Lung (tissue), 12 donors: ENCODE measurements around the gene PLEKHA1. TPM values are rescaled to one million over a fixed set of nuclear protein-coding genes. Genes with fewer than 3 reads are reported as not detected.

Experiments used
- ATAC-seq: fragments of 200-7000 bp; cut with Tn5 transposase; one replicate; pipeline ENCODE4 v1.9.1; 2020; ENCODE audit warnings: moderate number of reproducible peaks; ENCODE audit not compliant: insufficient read depth, low FRiP score
- DNase-seq, 3 donors: peaks; one replicate each; pipeline ENCODE4 v3.0.0-alpha.2; 2013 to 2017
- H3K27ac ChIP-seq, 2 donors: one replicate each; pipeline ENCODE4 v1.5.1; 2013; ENCODE audit warnings: mild to moderate bottlenecking in 2 of 2, moderate library complexity in 2 of 2, control low read depth in 1 of 2, inconsistent platforms in 1 of 2, low read depth in 1 of 2, low read length in 1 of 2
- H3K27me3 ChIP-seq, 3 donors: one replicate each; pipeline ENCODE4 v1.5.1; 2013; ENCODE audit warnings: low read length in 2 of 3; ENCODE audit not compliant: control insufficient read depth in 3 of 3, insufficient read depth in 3 of 3
- H3K36me3 ChIP-seq, 4 donors: one replicate each; pipeline ENCODE4 v1.5.1; 2013; ENCODE audit warnings: low read length in 4 of 4, mild to moderate bottlenecking in 1 of 4, moderate library complexity in 1 of 4; ENCODE audit not compliant: control insufficient read depth in 4 of 4, insufficient read depth in 4 of 4
- H3K4me1 ChIP-seq, 5 donors: one replicate each; pipeline ENCODE4 v1.5.1; 2013; ENCODE audit warnings: low read length in 5 of 5, mild to moderate bottlenecking in 2 of 5, moderate library complexity in 1 of 5; ENCODE audit not compliant: control insufficient read depth in 5 of 5, insufficient read depth in 5 of 5
- H3K4me3 ChIP-seq: one replicate; pipeline ENCODE4 v1.5.1; 2013; ENCODE audit warnings: mild to moderate bottlenecking, control low read depth, moderate library complexity
- H3K9ac ChIP-seq, 2 donors: one replicate each; pipeline ENCODE4 v1.5.1; 2013; ENCODE audit warnings: low read length in 2 of 2, control low read depth in 1 of 2; ENCODE audit not compliant: insufficient read depth in 1 of 2
- H3K9me3 ChIP-seq, 4 donors: one replicate each; pipeline ENCODE4 v1.5.1; 2013; ENCODE audit warnings: low read length in 3 of 4, mild to moderate bottlenecking in 1 of 4, moderate library complexity in 1 of 4; ENCODE audit not compliant: control insufficient read depth in 4 of 4, insufficient read depth in 3 of 4
- WGBS, 2 donors: extraction: QIAGEN DNeasy Blood & Tissue Kit; methylation state at CpG; one replicate each; pipeline ENCODE4 v1.1.7; 2013; 5-methylcytosine and 5-hydroxymethylcytosine counted together
- polyA plus RNA-seq, 2 donors: library from polyadenylated mRNA; stranded (reverse); fragments of 200-250 nt; gene quantifications; one replicate each; pipeline ENCODE4 v1.2.1, GENCODE V29; 2013
- total RNA-seq, 2 donors: library from RNA; depleted of rRNA in 1 of 2; stranded (reverse); fragments of >200 nt in 1 of 2; gene quantifications; one replicate each; pipeline ENCODE4 v1.2.1, GENCODE V29; 2014 to 2021
- TF ChIP-seq, protein P1 (sequence below): IDR thresholded peaks from 2 replicates; pipeline ENCODE4 v1.5.1; 2012; ENCODE audit warnings: mild to moderate bottlenecking; ENCODE audit errors: control extremely low read depth, extremely low read depth
- donor health status: control.
- donor health status: control.
- donor health status: Bipolar disorder and iron deficiency.
- donor health status: healthy.
- donor health status: DM: yes; HTN: yes; CAD: no.

PLEKHA1 gene
- total and polyA plus RNA-seq, 4 donors = 18.9 to 73.2 (median 28.2) TPM

DNA sequence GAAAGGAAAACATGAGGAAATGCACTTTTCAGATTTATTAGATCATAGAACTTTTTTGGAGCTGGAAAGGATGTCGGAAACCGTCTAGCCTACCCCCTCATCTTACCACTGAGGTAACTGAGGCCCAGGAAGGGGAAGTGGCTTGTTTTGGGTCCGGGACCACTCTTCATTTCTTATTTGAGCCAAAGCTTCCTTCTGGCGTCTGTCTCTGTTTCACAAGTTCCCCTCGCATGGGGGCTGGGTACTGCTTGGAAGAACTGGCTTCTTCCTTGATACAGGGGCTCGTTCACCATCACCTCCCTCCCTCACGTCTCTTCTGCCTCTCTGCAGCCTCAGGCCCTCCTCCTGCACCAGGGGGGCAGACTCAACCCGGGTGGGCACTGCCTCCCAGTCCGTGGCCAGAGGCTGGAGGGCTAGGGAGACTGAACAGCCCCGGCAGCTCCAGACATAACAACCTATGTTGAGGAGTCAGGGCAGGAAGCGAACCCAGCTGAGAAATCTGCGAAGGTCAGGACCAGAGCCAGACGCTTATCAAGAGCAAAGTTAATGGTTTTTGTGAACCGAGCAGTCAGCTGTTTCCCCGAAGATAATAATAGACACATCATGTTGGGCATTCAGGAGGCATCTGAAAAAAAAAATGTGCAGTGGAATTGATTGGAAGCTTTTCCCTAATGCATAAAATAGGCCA, 99.8 kb downstream of the PLEKHA1 start:
- H3K9me3 ChIP-seq = no peaks in the 10 kb centered on the region
- 17 to 31% methylated on average over 15 of the region's 15 CpGs for WGBS, 2 donors
- TF ChIP-seq, protein P1, sequence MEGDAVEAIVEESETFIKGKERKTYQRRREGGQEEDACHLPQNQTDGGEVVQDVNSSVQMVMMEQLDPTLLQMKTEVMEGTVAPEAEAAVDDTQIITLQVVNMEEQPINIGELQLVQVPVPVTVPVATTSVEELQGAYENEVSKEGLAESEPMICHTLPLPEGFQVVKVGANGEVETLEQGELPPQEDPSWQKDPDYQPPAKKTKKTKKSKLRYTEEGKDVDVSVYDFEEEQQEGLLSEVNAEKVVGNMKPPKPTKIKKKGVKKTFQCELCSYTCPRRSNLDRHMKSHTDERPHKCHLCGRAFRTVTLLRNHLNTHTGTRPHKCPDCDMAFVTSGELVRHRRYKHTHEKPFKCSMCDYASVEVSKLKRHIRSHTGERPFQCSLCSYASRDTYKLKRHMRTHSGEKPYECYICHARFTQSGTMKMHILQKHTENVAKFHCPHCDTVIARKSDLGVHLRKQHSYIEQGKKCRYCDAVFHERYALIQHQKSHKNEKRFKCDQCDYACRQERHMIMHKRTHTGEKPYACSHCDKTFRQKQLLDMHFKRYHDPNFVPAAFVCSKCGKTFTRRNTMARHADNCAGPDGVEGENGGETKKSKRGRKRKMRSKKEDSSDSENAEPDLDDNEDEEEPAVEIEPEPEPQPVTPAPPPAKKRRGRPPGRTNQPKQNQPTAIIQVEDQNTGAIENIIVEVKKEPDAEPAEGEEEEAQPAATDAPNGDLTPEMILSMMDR = no peak
- H3K27me3 ChIP-seq = peaks cover 0 to 4% (median 4%) of the 10 kb centered on the region in 3 donors
- H3K36me3 ChIP-seq = no peaks in the 10 kb centered on the region
- H3K27ac ChIP-seq = peak overlapping the region in 1 of 2 donors; percentile 64
- ATAC-seq (no peak), DNase-seq (peak in 1 of 3 donors; percentile 36)
- no peak overlapping the region for H3K4me3 ChIP-seq
- peaks cover 0 to 35% (median 16%) of the 10 kb centered on the region in 5 donors for H3K4me1 ChIP-seq
- H3K9ac ChIP-seq = no peak overlapping the region

DNA sequence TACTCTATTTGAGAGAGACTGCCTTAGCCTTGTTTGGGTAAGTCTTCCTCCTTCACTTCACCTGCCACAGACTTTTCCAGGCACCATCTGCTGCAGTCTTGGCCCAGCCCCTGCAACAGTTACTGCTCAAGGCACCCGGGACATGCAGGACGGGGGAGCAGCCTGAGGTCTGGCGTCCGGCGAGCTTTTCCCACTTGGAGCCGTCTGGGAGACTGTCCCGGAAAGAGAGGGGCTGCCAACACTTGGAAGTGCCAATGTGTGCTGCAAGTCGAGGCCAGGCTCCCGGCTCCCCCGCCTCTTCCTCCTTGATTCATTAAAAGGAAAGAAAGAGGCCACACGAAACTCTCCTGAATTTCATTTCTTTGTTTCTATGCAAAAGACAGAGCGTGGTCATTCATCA, 100.6 kb downstream of the PLEKHA1 start:
- 49 to 52% methylated on average over 12 of the region's 12 CpGs for WGBS, 2 donors
- DNase-seq (peak; percentile 66 to 84 (median 73)), ATAC-seq (peak; percentile 39)
- TF ChIP-seq, protein P1 = no peak
- peaks cover 0 to 4% (median 4%) of the 10 kb centered on the region in 3 donors for H3K27me3 ChIP-seq
- no peaks in the 10 kb centered on the region for H3K9me3 ChIP-seq
- H3K9ac ChIP-seq = no peak overlapping the region
- no peaks in the 10 kb centered on the region for H3K36me3 ChIP-seq
- no peak overlapping the region for H3K27ac ChIP-seq
- H3K4me1 ChIP-seq = peaks cover 0 to 35% (median 13%) of the 10 kb centered on the region in 5 donors
- H3K4me3 ChIP-seq = no peak overlapping the region

DNA sequence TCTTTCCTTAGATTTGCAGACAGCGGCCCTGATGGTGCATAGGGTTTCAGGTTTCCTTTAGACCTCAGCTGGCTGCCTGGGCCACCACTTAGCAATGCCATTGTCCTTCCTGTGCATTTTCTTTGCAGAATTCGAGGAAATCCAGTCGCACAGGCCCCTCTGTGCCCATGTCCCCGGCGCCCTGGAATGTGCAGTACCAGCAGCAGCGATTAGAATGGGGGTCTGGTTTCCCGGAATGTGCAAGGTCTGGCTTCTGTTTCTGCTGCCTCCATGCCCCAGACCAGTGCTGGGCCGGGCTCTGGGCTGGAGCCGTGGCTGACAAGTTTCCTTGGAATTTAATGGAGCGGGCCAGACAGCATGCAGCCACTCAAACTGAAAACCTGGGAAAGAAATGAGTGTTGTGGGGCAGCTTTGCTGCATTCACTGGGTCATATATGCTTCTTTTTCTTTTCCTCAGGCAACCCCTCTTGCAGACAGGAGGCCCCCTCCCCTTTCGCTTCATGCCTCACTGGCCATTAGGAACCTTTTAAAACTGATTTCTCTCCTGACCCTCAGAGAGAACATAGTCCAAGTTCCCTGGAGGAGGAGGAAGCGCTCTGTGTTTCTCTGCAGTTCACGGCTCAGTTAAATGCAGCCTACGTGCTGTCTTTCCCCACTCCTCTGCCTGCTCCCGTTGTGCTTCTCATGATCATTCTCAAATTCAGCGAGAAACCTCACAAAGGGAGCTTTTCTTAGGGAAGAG, 101.3 kb downstream of the PLEKHA1 start:
- H3K27me3 ChIP-seq = peaks cover 0 to 4% (median 4%) of the 10 kb centered on the region in 3 donors
- H3K36me3 ChIP-seq = no peaks in the 10 kb centered on the region
- ATAC-seq (no peak), DNase-seq (no peak)
- H3K4me1 ChIP-seq = peaks cover 0 to 35% (median 11%) of the 10 kb centered on the region in 5 donors
- H3K9me3 ChIP-seq = no peaks in the 10 kb centered on the region
- 64 to 72% methylated on average over 16 of the region's 16 CpGs for WGBS, 2 donors
- no peak overlapping the region for H3K27ac ChIP-seq
- no peak overlapping the region for H3K4me3 ChIP-seq
- TF ChIP-seq, protein P1 = no peak
- H3K9ac ChIP-seq = no peak overlapping the region
